Fibroblast of villous mesenchyme (primary cell): ENCODE data around the gene ZBBX. TPM values are rescaled to one million over a fixed set of nuclear protein-coding genes. Genes with fewer than 3 reads are reported as not detected.
"Not testable (repeated sequence)": the region's sequence is repeated elsewhere in the genome, so short reads cannot be mapped to it uniquely, and the experiment has no call there.

Experiments used
- DNase-seq: peaks from one replicate; pipeline ENCODE4 v3.0.0-alpha.2; 2010; ENCODE audit warnings: low read depth
- H3K4me3 ChIP-seq: 2 replicates; pipeline ENCODE4 v1.5.1; 2011; ENCODE audit warnings: low read depth, mild to moderate bottlenecking, low read length
- CTCF ChIP-seq: IDR thresholded peaks from 2 replicates; pipeline ENCODE4 v1.5.1; 2012; ENCODE audit warnings: low read depth, mild to moderate bottlenecking, low read length; ENCODE audit not compliant: insufficient read depth
- total RNA-seq: library from RNA; depleted of rRNA; stranded (reverse); fragments of >200 nt; gene quantifications from 2 replicates; pipeline ENCODE4 v1.2.3, GENCODE V29; 2012

ZBBX gene
- total RNA-seq, result not detected in 2 replicates

GRCh38 chr3:167380004-167380689, at the start of gene ZBBX:
Gene ZBBX, minus strand, starts transcription at chr3:167380297. Its CDS starts 7,396 bp downstream, at chr3:167372901.
- H3K4me3 ChIP-seq, result peak within 1 kb of the TSS; percentile 55
- TF ChIP-seq CTCF, result peak; percentile 96
- peak; percentile 72 for DNase-seq

GRCh38 chr3:167426962-167427361, 46.9 kb upstream of the ZBBX start:
- not testable (repeated sequence) for H3K4me3 ChIP-seq, DNase-seq

- not testable (repeated sequence) for H3K4me3 ChIP-seq, DNase-seq
Measured at GRCh38 chr3:167422396-167422795, 42.3 kb upstream of the ZBBX start.

GRCh38 chr3:167409611-167410010, 29.5 kb upstream of the ZBBX start:
- DNase-seq, result no peak
- no peak for TF ChIP-seq CTCF
- H3K4me3 ChIP-seq, result no peak overlapping the region

- DNase-seq, result peak; percentile 28
- no peak for TF ChIP-seq CTCF
- no peak overlapping the region for H3K4me3 ChIP-seq
Measured at GRCh38 chr3:167406876-167407492, 26.9 kb upstream of the ZBBX start.

- no peak for DNase-seq
- H3K4me3 ChIP-seq, result no peak overlapping the region
- no peak for TF ChIP-seq CTCF
Measured at GRCh38 chr3:167397826-167398225, 17.7 kb upstream of the ZBBX start.

- no peak for DNase-seq
- no peak overlapping the region for H3K4me3 ChIP-seq
- TF ChIP-seq CTCF, result no peak
Measured at GRCh38 chr3:167396075-167396474, 16.0 kb upstream of the ZBBX start.

- no peak overlapping the region for H3K4me3 ChIP-seq
- TF ChIP-seq CTCF, result no peak
- no peak for DNase-seq
Measured at GRCh38 chr3:167394003-167394402, 13.9 kb upstream of the ZBBX start.
